Omental fat pad (tissue), 4 donors: ENCODE data around the gene ALDOB. TPM values are rescaled to one million over a fixed set of nuclear protein-coding genes. Genes with fewer than 3 reads are reported as not detected.
A peak's percentile ranks its signal among the peaks of the same experiment; 100 is the strongest.

Experiments
- ATAC-seq: fragments of 150-250 bp; one replicate; pipeline ENCODE4 v1.9.1; 2016; ENCODE audit warnings: mild to moderate bottlenecking, moderate library complexity; ENCODE audit not compliant: low FRiP score
- DNase-seq: peaks from one replicate; pipeline ENCODE4 v3.0.0-alpha.2; 2019; ENCODE audit warnings: low spot score
- total RNA-seq, 4 donors: library from RNA; depleted of rRNA; stranded (reverse); fragments of >200 nt; gene quantifications; one replicate each; pipeline ENCODE4 v1.1.0, GENCODE V29; 2016
- TF ChIP-seq, protein P1 (sequence below), 3 donors: fragments of 450-650 bp; IDR thresholded peaks; one replicate each; pipeline ENCODE4 v1.5.1; 2016 to 2017; ENCODE audit warnings: antibody characterized with exemption in 3 of 3, mild to moderate bottlenecking in 3 of 3, moderate library complexity in 2 of 3

ALDOB gene
- total RNA-seq, 4 donors from 2014 or later = 0.38 TPM; not detected in 3

- DNase-seq = no peak
- no peak for ATAC-seq
- TF ChIP-seq, protein P1, sequence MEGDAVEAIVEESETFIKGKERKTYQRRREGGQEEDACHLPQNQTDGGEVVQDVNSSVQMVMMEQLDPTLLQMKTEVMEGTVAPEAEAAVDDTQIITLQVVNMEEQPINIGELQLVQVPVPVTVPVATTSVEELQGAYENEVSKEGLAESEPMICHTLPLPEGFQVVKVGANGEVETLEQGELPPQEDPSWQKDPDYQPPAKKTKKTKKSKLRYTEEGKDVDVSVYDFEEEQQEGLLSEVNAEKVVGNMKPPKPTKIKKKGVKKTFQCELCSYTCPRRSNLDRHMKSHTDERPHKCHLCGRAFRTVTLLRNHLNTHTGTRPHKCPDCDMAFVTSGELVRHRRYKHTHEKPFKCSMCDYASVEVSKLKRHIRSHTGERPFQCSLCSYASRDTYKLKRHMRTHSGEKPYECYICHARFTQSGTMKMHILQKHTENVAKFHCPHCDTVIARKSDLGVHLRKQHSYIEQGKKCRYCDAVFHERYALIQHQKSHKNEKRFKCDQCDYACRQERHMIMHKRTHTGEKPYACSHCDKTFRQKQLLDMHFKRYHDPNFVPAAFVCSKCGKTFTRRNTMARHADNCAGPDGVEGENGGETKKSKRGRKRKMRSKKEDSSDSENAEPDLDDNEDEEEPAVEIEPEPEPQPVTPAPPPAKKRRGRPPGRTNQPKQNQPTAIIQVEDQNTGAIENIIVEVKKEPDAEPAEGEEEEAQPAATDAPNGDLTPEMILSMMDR (IDR thresholded peaks at IDR 0.05) = no peak
Measured at GRCh38 chr9:101468116-101468515, 32.5 kb upstream of the ALDOB start.

DNA sequence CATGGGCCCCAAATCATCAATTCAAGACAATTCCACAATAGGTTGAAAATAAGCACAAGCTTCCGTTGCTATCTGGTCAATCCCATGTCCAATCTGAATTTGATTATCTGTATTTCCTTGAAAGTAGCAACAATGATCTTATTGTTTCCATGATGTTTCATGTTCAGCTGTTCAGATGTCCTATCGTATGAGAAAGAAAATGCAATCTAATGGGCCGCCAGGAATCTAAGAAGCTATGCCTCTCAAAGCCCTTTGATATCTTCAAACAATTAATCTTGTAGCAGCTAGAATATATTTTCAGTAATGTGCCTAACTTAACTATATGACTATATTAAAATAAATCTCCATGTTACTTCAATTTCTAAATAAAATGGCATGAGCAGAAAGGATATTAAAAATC, 32.1 kb upstream of the ALDOB start:
- TF ChIP-seq, protein P1 (IDR thresholded peaks at IDR 0.05) = no peak
- DNase-seq = no peak
- ATAC-seq = no peak

DNA sequence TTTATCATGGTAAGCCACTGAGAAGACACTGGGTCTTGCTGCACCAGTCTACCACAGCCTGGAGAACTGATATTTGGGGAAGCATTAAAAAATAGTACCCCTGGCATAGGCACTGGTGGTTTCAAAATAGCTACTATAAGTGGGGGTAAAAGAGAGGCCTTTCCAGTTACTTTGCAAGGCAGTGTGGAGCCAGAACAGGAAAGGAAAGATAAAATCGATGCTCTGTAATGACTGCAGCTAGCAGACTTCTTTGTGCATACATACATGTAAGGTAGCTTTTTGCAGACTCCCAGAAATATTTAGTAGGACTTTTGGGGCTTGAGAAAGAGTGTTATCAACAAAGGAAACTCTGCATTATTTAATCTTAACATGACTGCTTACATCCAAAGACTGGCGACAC, 31.3 kb upstream of the ALDOB start:
- ATAC-seq (no peak), DNase-seq (no peak)
- TF ChIP-seq, protein P1 (IDR thresholded peaks at IDR 0.05) = no peak

GRCh38 chr9:101465326-101465915, 29.8 kb upstream of the ALDOB start:
- ATAC-seq (peak; percentile 73), DNase-seq (no peak)
- TF ChIP-seq, protein P1 (IDR thresholded peaks at IDR 0.05) = no peak

GRCh38 chr9:101463397-101463796, 27.8 kb upstream of the ALDOB start:
- ATAC-seq = no peak
- DNase-seq = no peak
- TF ChIP-seq, protein P1 (IDR thresholded peaks at IDR 0.05) = no peak

- no peak for DNase-seq
- TF ChIP-seq, protein P1 (IDR thresholded peaks at IDR 0.05) = no peak
- no peak for ATAC-seq
Measured at GRCh38 chr9:101462558-101462957, 27.0 kb upstream of the ALDOB start.

- no peak for ATAC-seq
- DNase-seq = no peak
- TF ChIP-seq, protein P1 (IDR thresholded peaks at IDR 0.05) = no peak
Measured at GRCh38 chr9:101460965-101461364, 25.4 kb upstream of the ALDOB start.
